ENCODE results near the gene SMIM44.

DNA sequence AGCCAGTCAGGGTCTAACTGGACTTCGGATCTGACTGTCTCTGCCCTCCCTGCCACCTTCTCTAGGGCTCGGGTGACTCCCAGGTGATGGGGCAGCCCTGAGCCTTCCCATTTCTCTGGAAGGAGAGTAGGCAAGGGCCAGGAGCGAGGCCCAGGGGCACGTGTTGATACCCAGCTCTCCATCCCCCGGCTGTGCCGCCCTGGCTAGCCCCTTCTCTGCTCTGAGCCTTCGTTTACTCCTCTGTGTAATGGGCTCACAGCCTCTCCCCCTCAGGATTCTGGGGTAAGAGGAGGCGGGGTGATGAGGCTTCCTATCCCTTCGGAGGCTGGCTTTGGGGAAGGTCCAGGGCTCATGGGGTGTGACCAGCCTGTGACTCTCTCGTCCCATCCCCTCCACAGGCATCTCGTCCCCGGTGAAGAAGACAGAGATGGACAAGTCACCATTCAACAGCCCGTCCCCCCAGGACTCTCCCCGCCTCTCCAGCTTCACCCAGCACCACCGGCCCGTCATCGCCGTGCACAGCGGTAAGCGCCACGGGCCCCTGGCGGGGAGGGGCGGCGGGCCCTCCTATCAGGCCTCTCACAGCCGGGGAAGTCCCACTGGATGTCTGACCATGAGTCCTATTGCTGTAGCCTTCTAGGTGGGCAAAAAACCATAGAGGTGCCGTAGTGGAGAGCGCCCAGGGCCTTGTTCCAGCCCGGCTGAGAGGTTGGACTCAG is 34.5 kb downstream of the SMIM44 start:
- TF ChIP-seq CSRNP3 (CRISPR knock-in tag; IDR thresholded peaks at IDR 0.05): no peak
- TF ChIP-seq TCF4 (CRISPR knock-in tag; IDR thresholded peaks at IDR 0.05; ENCODE audit: borderline replicate concordance): no peak
- no peak for TF ChIP-seq ARNTL (CRISPR knock-in tag; IDR thresholded peaks at IDR 0.05; ENCODE audit: borderline replicate concordance, low read depth)
- no peak for TF ChIP-seq GLIS3 (CRISPR knock-in tag; IDR thresholded peaks at IDR 0.05)
- TF ChIP-seq OSR1 (CRISPR knock-in tag; IDR thresholded peaks at IDR 0.05): no peak
- no peak for TF ChIP-seq PPARA (CRISPR knock-in tag; IDR thresholded peaks at IDR 0.05; ENCODE audit: borderline replicate concordance)
- no peak for TF ChIP-seq ZC3H10 (CRISPR knock-in tag; IDR thresholded peaks at IDR 0.05)
- no peak for TF ChIP-seq ISL1 (CRISPR knock-in tag; IDR thresholded peaks at IDR 0.05)
- no peak for TF ChIP-seq ZFP3 (CRISPR knock-in tag; IDR thresholded peaks at IDR 0.05)
- TF ChIP-seq RARB (CRISPR knock-in tag; IDR thresholded peaks at IDR 0.05): no peak
- TF ChIP-seq ZFP30 (CRISPR knock-in tag; IDR thresholded peaks at IDR 0.05): no peak

All from SK-N-SH treated with all-trans-retinoic acid at 6 μM for 48 hours (cell line).